ENCODE data around the gene ELK1. TPM values are rescaled to one million over a fixed set of nuclear protein-coding genes. Genes with fewer than 3 reads are reported as not detected.
A peak's percentile ranks its signal among the peaks of the same experiment; 100 is the strongest.

Gene ELK1
- total and polyA plus RNA-seq, 12 donors: 6.9 to 34.1 (median 24.8) TPM

DNA sequence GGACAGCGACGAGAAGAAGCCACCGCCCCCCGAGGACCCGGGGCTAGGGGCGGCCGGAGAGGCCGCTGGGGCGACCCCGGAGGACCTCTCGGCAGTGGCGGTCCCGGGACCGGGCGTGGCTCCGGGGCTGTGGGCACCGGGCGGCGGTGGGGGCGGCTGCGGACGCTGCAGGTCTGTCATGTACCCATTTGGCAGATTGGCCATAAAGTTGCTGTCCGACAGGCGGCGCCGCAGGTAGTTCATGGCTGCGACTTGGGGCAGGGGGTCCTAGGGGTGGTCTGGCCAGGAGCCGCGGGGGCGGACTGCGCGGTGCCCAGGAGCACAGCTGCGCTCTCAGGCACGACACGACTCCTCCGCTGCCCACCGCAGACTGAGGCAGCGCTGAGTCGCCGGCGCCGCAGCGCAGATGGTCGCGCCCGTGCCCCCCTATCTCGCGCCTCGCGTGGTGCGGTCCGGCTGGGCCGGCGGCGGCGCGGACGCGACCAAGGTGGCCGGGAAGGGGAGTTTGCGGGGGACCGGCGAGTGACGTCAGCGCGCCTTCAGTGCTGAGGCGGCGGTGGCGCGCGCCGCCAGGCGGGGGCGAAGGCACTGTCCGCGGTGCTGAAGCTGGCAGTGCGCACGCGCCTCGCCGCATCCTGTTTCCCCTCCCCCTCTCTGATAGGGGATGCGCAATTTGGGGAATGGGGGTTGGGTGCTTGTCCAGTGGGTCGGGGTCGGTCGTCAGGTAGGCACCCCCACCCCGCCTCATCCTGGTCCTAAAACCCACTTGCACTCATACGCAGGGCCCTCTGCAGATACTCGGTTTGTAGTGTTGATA lies 30.7 kb downstream of the ELK1 start, which contains the start of gene SYN1:
Gene SYN1 (minus strand): TSS at position 372 of the 817 bp plus-strand sequence. CDS start 129 bp downstream, at position 243.
- Histone ChIP-seq H3K9me3 (no peaks in the 10 kb centered on the region), H3K4me1 (peaks cover 0 to 5% (median 0%) of the 10 kb centered on the region in 9 donors), H3K4me3 (peak within 1 kb of the TSS in 8 of 10 donors; percentile 10 to 48 (median 42)), H3K27ac (no peak within 1 kb of the TSS), H3K36me3 (no peaks in the 10 kb centered on the region), H3K27me3 (peaks cover 0 to 48% (median 0%) of the 10 kb centered on the region in 7 donors)
- DNase-seq (peak; percentile 79 to 83), ATAC-seq (peak; percentile 92 to 98 (median 94))
- TF ChIP-seq, protein P1, sequence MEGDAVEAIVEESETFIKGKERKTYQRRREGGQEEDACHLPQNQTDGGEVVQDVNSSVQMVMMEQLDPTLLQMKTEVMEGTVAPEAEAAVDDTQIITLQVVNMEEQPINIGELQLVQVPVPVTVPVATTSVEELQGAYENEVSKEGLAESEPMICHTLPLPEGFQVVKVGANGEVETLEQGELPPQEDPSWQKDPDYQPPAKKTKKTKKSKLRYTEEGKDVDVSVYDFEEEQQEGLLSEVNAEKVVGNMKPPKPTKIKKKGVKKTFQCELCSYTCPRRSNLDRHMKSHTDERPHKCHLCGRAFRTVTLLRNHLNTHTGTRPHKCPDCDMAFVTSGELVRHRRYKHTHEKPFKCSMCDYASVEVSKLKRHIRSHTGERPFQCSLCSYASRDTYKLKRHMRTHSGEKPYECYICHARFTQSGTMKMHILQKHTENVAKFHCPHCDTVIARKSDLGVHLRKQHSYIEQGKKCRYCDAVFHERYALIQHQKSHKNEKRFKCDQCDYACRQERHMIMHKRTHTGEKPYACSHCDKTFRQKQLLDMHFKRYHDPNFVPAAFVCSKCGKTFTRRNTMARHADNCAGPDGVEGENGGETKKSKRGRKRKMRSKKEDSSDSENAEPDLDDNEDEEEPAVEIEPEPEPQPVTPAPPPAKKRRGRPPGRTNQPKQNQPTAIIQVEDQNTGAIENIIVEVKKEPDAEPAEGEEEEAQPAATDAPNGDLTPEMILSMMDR (IDR thresholded peaks at IDR 0.05): peak in 3 of 9 donors; percentile 24 to 63 (median 41)
- intact Hi-C loops (cut with DNase I): no loop called here
- WGBS, 2 donors: 1 to 3% methylated on average over 26 to 82 of the region's 88 CpGs

DNA sequence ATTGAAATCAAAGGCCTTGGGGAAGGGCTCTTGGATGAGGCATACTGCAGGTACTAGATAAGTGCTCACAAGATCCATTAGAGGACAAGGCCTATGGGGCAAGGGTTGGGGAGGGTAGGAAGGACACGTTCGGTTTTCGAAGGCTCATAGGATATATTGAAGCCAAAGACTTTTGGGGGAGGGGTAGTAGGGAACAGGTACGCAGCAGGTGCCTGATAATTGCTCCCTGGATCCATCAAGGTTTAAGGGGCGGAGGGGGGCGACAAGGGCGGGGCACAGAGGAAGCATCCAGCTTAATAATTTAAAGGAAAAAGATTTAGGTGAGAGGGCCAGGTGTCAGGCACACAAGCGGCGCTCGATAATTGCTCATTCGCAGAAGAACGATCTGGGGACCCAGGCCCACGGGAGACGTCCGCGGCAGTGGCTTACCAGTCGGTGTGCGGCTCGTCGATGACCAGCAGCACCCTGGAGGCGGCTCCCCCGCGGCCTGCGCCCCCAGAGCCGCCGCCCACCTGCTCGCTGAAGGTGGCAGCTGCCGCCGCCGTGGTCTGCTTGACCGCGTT lies 31.4 kb downstream of the ELK1 start:
- WGBS, 2 donors: 27 to 36% methylated on average over 24 to 32 of the region's 32 CpGs
- TF ChIP-seq, protein P1 (IDR thresholded peaks at IDR 0.05): no peak
- no peak overlapping the region for H3K27ac ChIP-seq
- DNase-seq: no peak
- H3K4me1 ChIP-seq: peaks cover 0 to 5% (median 0%) of the 10 kb centered on the region in 9 donors
- H3K9me3 ChIP-seq: no peaks in the 10 kb centered on the region
- intact Hi-C loops (cut with DNase I): no loop called here
- ATAC-seq: no peak
- peaks cover 0 to 51% (median 0%) of the 10 kb centered on the region in 7 donors for H3K27me3 ChIP-seq
- H3K4me3 ChIP-seq: peak overlapping the region in 4 of 10 donors; percentile 40 to 48 (median 44)
- no peaks in the 10 kb centered on the region for H3K36me3 ChIP-seq

DNA sequence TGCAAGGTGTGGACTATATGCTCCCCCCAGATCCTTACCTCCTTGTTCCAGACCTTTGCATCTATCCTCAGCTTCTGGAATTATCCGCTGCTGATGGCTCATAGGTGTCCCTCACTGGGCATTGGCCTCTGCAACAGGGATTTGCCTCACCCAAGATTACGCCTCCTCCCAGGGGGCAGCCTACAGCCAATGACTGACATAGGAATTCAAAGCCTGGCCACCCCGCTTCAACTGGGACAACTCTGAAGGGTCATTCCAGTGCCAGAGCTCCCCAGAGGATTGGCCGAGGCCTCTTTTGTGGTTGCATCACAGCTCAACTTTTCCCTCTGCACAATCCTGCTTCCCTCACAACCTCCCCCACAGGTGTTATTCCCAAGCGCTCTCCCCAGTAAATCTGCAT lies 35.7 kb downstream of the ELK1 start:
- WGBS, 2 donors: 54 to 62% methylated on average over 5 of the region's 5 CpGs
- intact Hi-C loops (cut with DNase I): no loop called here

DNA sequence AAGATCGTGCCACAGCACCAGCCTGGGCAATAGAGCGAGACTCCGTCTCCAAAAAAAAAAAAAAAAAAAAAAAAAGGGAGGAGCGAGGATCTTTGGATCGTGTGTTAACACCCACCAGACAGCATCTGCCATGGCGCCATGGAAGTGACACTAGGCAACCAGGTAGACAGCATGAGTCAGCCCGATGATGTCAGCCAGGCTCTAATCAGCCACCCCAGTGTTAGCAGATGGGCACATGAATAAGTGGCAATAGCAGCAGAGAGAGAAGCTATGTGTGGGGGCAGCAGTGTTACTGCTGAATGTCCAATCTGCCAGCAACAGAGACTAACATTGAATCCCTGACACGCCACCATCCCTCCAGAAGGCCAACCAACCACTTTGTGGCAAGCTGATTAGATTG lies 37.3 kb downstream of the ELK1 start:
- DNase-seq (no peak), ATAC-seq (no peak)
- Histone ChIP-seq H3K36me3 (no peaks in the 10 kb centered on the region), H3K4me1 (no peaks in the 10 kb centered on the region), H3K27ac (no peak overlapping the region), H3K27me3 (peaks cover 0 to 28% (median 0%) of the 10 kb centered on the region in 7 donors), H3K4me3 (no peak overlapping the region), H3K9me3 (no peaks in the 10 kb centered on the region)
- intact Hi-C loops (cut with DNase I): no loop called here
- 85 to 92% methylated on average over 7 to 8 of the region's 8 CpGs for WGBS, 2 donors
- TF ChIP-seq, protein P1 (IDR thresholded peaks at IDR 0.05): no peak

More for the DNA sequence above, 35.7 kb downstream of the ELK1 start:
- no peaks in the 10 kb centered on the region for H3K9me3 ChIP-seq
- peaks cover 0 to 4% (median 0%) of the 10 kb centered on the region in 9 donors for H3K4me1 ChIP-seq
- DNase-seq (no peak), ATAC-seq (no peak)
- H3K27me3 ChIP-seq: peaks cover 0 to 40% (median 0%) of the 10 kb centered on the region in 7 donors
- H3K27ac ChIP-seq: no peak overlapping the region
- no peaks in the 10 kb centered on the region for H3K36me3 ChIP-seq
- TF ChIP-seq, protein P1 (IDR thresholded peaks at IDR 0.05): no peak
- H3K4me3 ChIP-seq: no peak overlapping the region

Data from heart right ventricle (tissue), 16 donors.